Fibroblast of the aortic adventitia (primary cell): ENCODE results near the gene RPRD1A. TPM values are rescaled to one million over a fixed set of nuclear protein-coding genes. Genes with fewer than 3 reads are reported as not detected.

Experiments used
- DNase-seq: peaks from one replicate; pipeline ENCODE4 v3.0.0-alpha.2; 2010; ENCODE audit warnings: low read depth
- H3K4me3 ChIP-seq: 2 replicates; pipeline ENCODE4 v1.5.1; 2011; ENCODE audit warnings: low read depth, mild to moderate bottlenecking, control low read depth, low read length, moderate library complexity
- CTCF ChIP-seq: IDR thresholded peaks from 2 replicates; pipeline ENCODE4 v1.5.1; 2011; ENCODE audit warnings: mild to moderate bottlenecking, low read length, control low read depth, inconsistent platforms; ENCODE audit not compliant: insufficient read depth
- total RNA-seq: library from RNA; depleted of rRNA; stranded (reverse); fragments of >200 nt; gene quantifications from 2 replicates; pipeline ENCODE4 v1.2.3, GENCODE V29; 2012; ENCODE audit warnings: low replicate concordance

RPRD1A gene
- total RNA-seq, 1 donor: 47.4 TPM

- DNase-seq: no peak
- no peak overlapping the region for H3K4me3 ChIP-seq
- TF ChIP-seq CTCF: no peak
Observed at GRCh38 chr18:36108196-36108595, 40.8 kb upstream of the RPRD1A start.

GRCh38 chr18:36107477-36107876 lies 40.1 kb upstream of the RPRD1A start:
- no peak for DNase-seq
- no peak overlapping the region for H3K4me3 ChIP-seq
- TF ChIP-seq CTCF: no peak

GRCh38 chr18:36104749-36105148 lies 37.4 kb upstream of the RPRD1A start:
- no peak for TF ChIP-seq CTCF
- no peak for DNase-seq
- no peak overlapping the region for H3K4me3 ChIP-seq

GRCh38 chr18:36101943-36102342 lies 34.6 kb upstream of the RPRD1A start:
- TF ChIP-seq CTCF: no peak
- H3K4me3 ChIP-seq: no peak overlapping the region
- no peak for DNase-seq

- H3K4me3 ChIP-seq: no peak overlapping the region
- DNase-seq: peak; percentile 11
- TF ChIP-seq CTCF: no peak
Observed at GRCh38 chr18:36099311-36099710, 32.0 kb upstream of the RPRD1A start.

- no peak for DNase-seq
- H3K4me3 ChIP-seq: no peak overlapping the region
- TF ChIP-seq CTCF: no peak
Observed at GRCh38 chr18:36096955-36097354, 29.6 kb upstream of the RPRD1A start.

GRCh38 chr18:36095936-36096519 lies 28.7 kb upstream of the RPRD1A start:
- peak; percentile 89 for DNase-seq
- peak; percentile 44 for TF ChIP-seq CTCF
- H3K4me3 ChIP-seq: no peak overlapping the region
